HK-2 (cell line): ENCODE data around the gene SPECC1L.

Experiments
- DNase-seq: peaks from one replicate; pipeline ENCODE4 v3.0.0-alpha.2; 2018; ENCODE audit not compliant: unreplicated experiment

Gene SPECC1L

DNA sequence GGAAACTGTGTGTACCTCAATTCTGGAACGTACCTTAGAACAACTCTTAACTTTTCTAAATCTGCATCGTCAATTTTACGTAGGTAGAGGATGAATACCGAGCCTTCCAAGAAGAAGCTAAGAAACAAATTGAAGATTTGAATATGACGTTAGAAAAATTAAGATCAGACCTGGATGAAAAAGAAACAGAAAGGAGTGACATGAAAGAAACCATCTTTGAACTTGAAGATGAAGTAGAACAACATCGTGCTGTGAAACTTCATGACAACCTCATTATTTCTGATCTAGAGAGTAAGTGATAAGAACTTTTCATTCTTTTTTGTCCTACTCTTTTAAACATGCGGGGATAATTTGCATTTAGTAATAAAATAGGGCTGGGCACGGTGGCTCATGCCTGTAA, 53.5 kb downstream of the SPECC1L start:
- DNase-seq = no peak

DNA sequence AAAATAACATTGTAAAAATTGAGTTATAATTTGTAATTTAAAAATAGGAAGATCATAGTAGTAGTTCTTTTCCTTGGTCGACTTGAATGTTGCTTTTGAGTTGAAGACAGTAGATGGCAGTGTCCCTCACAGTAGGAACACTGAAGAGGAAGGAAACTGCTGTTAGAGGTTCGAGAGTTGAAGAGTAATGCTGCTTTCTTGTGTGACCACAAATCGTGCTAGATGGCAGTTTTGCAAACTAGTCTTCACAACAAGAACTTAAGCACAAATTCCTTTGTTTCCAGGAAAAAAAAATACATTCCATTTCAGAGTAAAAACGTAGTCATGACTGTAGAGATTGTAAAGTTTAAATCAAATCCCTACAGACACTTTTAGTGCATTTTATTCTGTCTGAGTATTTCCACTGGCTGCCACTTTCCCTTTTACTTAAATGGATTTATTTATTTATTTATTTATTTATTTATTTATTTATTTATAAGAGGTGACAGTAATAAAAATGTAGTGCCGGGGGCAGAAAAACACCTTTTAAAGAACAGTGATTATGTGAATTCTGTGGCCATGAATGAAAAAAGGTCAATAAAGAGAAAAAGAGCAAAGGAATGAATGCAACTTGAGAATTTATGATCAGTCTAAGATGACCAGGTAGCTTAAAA, 54.6 kb downstream of the SPECC1L start:
- no peak for DNase-seq

DNA sequence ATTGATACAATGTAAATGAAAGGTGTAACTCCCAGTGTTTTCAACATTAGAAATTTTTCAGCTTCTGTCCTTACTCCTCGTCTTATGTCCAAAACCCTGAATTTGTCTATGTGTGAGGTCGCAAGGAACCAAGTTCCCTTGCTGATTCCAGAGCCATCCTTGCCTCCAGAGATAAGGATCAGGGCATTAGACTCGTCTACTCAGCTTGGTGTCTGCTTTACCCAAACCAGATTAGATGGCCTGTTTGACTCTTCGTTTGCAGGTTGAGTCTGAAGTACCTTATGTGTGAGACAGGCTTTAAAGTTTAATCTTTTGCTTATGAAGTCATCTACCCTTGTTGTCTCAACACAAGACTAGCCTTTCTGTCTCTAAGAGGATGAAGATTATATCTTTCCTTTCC, 55.6 kb downstream of the SPECC1L start:
- no peak for DNase-seq

DNA sequence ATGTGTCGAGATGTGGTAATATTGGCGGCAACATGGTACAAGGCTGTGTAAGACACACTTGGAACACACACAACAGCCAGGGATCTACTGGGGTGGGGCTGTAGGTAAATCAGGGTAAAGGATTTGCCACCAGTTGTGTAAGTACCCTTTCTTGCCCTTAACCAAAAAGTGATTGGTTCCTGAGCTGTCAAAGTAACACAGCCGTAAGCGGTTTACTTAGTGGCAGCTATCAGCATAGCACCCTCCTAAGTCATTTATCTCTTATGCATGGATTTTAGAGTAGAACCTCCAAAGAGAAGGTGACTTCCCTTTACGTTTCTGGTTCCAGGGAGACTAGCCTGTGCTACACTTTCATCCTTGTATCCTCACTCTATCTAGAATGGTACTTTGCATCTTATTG, 57.2 kb downstream of the SPECC1L start:
- DNase-seq = no peak

DNA sequence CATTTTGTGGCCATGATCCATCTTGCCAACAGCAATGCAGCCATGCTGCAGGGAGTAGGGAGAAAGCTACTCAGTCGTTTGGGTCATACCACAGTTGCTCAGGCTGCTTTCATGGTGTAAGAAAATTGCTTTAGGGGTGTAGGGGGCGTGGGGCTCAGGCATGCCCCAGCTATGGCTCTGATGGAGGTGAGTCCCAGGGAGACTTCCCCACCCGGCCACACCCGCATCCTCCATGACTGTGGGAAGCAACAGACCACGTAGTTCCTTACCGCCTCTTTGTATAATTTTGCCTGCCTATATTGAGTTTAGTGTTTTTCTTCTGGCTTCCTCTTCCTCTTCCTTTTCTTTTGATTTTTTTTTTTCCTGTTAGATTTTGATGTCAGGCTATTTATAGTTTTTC, 58.8 kb downstream of the SPECC1L start:
- DNase-seq = no peak

DNA sequence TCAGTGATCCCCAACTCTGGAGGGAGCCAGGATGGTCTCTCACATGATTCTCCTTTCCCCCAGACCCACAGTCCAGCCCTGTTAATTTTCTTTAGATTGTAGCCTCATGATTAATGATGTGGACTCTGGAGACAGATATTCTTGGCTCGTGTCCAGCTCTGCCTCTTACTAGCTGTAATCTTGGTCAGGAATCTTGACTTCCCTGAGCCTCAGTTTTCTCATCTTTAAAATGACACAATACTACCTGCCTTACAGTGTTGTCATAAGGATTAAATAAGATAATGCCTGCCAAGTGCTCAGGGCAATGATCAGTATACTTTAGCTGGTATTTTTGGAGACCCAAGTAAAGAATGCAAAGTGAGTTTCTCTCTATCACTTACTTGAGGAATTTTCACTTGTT, 60.0 kb downstream of the SPECC1L start:
- DNase-seq = no peak

DNA sequence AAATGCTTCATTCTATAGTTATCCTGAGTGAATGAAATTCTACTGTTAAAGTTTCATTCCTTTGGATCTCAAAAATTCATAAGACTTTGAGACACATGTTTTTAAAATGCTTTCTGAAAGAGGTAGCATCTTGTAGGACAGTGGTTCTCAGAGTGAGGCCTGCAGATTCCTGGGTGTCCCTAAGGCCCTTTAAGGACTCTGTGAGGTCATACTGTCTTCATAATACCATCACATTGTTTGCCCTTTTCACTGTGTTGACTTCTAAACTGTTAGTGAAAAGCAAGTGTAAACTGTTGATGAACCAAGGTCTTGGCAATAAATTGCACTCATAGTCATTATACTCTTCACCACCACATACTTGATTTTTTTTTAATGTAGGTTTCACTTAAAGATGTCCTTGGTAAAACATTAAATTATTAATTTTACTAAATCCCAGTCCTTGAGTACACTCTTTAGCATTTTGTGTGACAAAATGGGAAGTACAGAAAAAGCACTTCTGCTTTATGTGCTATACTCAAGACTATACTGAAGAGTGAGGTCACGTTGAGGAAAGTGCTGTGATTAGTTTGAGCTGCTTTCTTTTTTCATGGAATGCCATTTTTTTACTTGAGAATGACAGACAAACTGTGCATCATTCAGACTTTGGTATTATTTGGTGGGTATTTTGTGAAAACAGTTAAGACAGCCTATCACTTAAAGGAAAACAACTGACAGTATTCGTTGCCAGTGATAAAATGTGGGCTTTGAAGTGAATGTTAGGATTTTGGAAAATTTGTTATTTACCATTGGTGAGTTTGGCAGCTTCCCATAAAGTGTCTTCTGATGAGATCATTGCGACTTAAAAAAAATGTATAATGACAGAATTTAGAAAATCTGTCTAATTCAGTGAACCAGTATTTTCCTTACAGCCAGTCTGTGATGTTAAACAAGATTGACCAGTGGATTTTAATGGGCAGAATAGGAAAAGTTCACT, 61.1 kb downstream of the SPECC1L start:
- no peak for DNase-seq

DNA sequence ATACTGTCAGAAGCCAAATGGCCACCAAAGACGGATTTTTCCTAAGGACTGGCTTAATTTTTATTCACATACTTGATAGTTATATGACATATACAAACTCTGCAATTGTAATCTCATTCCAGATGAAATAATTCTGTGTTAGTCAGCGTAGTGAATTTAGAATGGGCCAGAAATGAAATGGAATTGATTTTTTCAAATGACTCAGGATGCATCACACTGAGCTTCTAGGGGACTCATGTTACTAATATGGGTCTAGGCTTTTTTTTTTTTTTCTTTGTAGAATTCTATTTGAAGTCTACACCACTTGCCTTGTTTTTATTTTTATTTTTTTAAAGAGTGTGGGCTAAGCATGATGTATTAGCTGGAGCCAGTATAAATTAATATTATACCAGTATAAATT, 62.7 kb downstream of the SPECC1L start:
- DNase-seq = no peak

DNA sequence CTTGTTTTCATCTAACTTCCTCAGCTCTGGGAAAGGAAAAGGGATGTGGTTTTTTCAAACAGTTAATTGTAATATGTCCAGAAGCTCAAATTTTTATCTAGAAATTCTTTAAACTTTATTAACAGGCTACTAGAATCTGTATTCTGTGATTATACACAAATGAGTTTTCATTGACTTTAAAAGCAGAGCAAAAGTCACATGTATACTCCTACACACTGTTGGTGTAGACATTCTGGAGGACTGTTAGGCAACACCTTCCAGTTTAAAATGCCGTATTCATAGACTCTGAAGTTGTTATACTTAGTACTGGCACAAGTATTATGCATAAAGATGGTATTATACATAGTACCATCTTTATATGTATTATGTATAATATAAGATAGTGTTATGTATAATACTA, 64.9 kb downstream of the SPECC1L start:
- DNase-seq = no peak

DNA sequence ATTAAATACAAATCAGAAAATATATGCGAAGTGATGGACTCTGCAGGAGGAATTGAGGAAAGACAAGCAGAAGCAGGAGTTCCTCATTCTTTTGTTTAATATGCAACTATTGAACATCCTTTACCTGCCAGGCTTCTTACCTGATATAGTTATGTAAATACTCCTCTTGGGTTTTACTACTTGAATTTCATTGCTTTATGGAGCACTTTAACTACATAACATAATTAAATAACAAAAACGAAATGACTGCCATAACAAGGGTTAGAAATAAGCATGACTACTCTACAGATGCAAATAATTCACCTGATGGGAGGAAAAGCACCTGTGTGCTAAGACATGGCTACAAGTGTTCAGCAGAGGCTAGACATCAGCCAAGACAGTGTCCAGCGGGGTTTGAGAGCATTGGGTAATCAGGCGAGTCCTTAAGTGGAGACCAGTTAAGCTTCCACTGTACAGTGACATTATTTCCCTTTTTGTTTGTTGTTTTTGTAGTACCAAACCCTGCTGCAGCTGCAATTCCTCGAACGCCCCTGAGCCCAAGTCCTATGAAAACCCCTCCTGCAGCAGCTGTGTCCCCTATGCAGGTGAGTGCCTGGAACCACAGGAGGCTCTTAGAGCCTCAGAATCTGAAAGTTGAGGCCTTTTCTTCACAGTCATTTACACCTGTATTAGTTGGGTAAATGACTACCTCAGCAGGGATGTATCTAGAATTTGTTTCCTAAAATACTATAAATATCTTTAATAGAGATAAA, 67.4 kb downstream of the SPECC1L start:
- DNase-seq = no peak

DNA sequence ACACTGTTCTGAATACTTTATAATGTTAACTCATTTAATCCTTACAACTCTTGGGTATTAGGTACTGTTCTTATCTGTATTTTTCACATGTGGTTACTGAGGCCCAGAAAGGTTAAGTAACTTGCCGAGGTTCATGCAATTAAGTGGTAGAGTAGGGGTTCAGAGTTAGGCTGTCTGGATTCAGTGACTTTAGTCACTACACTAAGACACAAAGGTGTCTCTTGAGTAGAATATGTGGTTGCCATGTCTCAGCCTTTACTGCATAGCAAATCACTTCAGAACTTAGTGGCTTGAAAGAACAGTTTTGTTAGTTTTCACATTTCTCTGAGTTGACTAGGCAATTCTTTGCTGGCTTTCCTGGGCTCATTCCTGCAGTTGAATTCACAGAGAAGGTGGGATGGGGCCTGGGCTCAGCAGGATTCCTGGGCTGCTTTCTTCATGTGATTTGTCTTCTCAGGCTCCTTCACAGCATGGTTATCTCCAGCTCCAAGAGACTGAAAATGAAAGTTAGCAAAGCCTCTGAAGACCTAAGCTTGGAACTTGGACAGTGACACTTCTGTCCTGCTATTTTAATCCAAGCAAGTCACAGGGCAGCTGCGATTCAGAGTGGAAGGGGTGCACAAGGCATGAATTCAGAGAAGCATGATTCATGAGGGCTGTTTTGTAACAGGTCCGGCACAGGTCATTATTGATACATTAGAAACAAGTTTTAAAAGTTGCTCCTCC, 68.3 kb downstream of the SPECC1L start:
- no peak for DNase-seq

DNA sequence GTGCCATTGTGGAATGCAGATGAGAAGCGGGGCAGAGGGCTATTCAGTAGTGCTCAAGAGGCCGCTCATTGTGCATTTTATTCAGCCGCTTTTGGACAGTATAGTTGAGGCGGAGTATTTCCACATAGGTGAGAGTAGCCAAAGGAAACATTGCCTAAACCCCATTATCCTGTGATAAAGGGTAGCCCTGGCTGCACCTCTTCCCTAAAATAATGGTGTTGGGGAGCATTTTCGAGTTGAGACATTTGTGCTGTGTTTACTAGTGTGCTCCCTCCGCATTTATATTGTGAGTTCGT, 68.8 kb downstream of the SPECC1L start:
- no peak for DNase-seq

DNA sequence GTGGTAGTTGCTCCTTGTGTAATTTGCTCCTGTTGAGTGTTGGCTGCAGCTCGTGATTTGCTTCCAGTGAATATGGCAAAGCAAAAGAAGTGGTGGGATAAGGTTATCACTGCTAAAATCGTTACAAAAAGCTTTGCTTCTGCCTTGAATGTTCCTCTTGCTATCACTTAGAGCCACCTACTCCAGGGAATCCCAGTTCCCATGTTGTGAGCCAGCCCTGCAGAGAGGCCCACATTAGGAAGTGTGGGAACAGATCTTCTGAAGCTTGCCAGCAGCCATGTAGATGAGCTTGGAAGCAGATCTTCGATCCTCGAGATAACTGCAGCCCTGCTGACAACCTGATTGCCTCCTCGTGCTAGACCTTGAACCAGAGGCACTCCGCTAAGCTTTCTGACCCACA, 71.0 kb downstream of the SPECC1L start:
- DNase-seq = no peak

DNA sequence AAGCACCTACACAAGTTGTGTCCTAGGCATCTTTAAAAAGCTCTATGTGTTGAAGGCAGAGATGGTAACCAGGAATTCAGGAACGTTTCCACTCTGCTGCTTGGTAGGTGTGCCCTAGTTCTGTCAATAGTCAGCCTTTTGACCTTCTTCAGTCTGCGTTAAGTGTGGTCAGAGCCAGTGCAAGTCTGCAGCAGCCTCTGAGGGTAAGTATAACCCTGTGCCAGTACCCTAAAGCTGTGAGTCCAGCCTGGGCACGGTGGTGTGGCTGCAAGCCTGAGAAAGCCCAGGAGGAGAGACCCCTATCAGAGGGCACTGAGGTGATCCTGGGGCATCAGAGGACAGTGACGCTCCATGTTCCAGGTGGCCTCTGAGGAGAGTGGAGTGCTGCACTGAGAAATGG, 80.0 kb downstream of the SPECC1L start:
- no peak for DNase-seq

DNA sequence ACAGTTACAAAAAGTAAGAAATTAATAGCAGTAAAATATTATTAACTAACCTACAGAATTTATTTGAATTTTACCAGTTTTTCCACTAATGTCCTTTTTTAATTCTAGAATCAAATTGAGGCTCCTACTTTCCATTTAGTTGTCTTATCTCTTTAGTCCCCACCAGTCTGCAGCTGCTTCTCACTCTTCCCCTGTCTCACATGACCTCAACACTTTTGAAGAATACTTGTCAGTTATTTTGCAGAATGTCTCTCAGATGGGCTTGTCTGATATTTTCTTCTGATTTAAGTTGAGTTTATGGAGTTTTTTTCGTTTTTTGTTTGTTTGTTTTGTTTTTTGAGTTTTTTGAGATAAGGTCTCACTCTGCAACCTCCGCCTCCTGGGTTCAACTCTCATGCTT, 82.5 kb downstream of the SPECC1L start:
- DNase-seq = no peak

DNA sequence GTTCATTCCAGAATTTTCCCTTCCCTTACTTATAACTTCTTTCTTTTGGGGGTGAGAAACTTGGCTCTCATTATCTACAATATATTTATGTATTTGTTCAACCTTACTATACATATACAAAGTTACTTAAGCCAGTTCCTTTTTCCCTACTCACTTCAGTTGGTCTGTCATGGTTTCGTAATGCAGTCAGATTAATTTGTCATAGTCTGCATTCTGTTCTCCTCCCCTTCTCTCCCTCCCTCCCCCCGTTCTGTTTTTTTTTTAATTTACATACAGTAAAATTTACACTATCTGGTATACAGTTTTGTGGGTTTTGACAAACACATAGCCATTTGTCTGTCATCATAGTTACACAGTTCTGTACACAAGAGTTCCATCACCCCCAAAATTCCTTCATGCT, 84.9 kb downstream of the SPECC1L start:
- no peak for DNase-seq

DNA sequence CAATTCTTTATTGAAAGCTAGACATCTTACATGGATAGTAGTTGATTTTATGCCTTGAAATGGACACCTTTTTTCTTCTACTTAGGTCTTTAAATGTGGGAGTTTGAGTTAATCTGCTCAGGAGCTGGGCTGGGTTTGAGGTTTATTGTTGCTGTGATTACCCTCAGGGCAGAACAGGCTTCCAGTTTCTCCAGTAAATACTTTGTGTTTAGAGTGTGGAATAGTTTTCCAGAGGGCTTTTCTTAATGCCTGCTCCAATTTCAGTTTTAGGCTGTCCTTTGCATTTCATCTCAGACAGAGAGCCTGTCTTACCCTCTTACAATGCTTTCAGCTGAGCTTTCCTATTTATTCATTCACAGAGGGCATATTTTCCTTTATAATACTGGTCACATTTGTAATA, 86.9 kb downstream of the SPECC1L start:
- no peak for DNase-seq

DNA sequence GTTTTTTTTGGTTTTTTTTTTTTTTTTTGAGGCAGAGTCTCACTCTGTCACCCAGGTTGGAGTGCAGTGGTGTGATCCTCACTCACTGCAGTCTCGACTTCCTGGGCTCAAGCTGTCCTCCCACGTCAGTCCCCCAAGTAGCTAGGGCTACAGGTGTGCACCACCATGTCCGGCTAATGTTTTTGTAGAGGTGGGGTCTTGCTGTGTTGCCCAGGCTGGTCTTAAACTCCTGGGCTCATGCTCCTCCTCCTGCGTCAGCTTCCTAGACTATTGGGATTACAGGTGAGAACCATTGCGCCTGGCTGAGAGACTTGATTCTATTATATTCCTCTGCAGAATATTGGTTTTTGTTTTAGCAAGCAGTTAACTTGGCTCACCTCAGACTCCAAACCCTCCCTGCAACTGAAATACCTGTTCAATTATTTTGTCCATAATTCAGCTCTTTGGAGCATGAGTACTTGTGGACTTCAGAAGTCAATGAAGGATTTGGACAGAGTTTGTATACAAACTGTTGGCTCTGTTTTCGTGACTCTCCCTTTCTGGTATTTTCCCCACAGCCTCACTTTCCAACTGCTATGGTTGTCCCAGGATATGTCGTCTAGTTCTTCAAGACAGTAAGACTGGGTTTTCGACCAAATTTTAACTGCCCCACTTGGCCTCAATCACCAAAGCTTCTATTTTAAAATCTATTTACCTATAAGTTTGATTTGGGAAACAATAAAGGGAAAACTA, 87.6 kb downstream of the SPECC1L start:
- no peak for DNase-seq

DNA sequence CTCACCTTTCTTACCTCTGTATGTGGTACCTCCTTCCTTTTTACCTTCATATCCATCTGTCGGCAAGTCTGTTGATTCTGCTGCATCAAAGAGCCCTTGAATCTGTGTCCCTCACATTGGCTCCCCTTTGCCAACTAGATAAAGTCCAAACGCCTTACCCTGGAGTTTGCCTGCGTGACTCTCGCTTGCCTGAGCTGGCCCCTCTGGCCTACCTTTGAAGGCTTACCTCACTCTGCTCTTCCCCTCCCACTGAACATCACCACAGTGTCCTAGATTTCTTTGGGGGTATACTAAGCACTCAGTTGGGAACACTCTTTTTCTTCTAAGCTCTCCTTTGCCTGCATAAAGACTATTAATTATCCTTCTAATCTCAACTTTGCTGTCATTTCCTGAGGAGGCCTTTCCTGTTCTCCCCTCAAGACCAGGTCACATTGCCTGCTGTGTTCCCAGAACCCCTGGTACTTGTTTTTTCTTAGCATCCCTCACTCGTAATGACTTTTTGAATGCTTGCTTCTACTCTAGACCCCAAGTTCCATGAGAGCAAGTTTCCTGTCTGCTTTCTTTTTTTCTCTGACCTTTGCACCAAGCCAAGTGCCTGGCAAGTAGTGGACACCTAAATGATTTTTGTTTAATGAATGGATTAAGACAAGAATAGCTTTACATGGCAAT, 89.0 kb downstream of the SPECC1L start:
- no peak for DNase-seq

DNA sequence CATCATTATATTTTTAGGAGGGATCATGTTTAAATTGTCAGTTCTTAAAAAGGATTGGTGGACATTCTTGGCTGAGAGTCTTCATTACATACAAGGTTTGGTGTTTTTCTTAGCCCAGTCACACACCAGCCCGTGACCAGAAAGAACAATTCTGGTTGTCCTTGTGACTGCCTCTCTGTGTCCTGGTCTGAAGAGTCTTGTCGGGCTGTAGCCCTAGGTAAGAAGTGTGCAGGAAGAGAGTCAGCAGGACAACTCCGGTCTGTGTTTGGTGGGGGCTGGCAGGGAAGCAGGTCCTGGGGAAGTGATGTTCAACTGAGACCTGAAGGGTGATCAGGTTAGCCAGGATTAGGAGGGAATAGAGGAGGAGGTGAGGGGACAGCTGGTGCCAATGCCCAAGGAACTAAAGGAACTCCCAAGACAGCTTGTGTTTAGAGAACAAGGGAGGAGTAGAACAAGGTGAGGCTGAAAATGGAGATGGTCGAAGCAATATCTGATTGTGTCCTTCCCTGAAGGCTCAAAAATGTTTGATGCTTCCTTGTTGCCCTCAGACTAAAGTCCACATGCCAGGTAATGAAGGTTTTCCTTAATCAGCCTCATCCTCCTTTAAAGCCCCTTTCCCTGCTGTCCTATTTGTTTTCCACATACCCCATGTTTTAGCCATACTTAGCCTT, 91.5 kb downstream of the SPECC1L start:
- DNase-seq = no peak
